GM18520 (cell line): Measurements from ENCODE around the gene MAGOH.
A peak's percentile ranks its signal among the peaks of the same experiment; 100 is the strongest.
"Not testable (repeated sequence)": the region's sequence is repeated elsewhere in the genome, so short reads cannot be mapped to it uniquely, and the experiment has no call there.

Experiments
- ATAC-seq: cut with Tn5 transposase; IDR thresholded peaks from one replicate; pipeline ENCODE4 v1.9.1; 2021; ENCODE audit not compliant: unreplicated experiment

MAGOH gene

GRCh38 chr1:53237638-53238037, 680 bp downstream of the MAGOH start:
- ATAC-seq = no peak

DNA sequence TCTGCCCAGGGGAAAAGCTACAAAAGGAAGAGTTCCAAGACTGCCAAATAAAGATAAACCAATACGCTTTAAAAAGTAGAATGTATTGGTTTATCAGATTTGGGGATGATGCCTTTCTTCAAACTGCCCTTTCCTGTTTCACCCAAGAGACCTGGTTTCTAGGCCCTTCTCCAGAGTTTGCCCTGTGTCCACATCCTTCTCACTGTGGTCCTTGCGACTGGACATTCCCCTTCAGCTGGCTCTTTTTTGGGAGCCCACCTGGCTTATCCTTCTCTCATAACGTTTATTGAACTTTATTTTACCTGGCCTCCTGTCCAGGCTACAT, 17.4 kb downstream of the MAGOH start:
- no peak for ATAC-seq

- peak; percentile 83 for ATAC-seq
Measured at GRCh38 chr1:53220171-53220961, 18.0 kb downstream of the MAGOH start, which contains the start of gene CZIB. TSS of gene CZIB (minus strand) at chr1:53220634. CDS start at chr1:53220575, 59 bp downstream.

DNA sequence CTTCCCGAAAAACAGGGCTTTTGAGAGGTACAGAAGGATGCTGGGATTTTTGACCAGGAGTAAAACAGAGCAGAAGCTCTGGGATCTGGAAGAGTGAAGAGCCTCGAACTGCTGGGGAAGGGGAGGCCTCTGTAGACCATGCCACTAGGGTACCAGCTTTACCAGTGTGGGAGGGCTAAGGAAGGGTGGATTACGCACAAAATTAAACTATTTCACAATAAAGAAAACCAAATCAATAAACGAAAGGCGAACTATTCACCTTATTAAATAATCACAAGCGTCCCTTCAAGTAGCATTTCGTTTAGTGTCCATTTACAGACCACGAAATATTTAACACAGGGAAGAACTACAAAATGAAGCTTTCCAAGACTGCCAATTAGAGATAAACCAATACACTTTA, 18.6 kb downstream of the MAGOH start:
- no peak for ATAC-seq

GRCh38 chr1:53218201-53218600, 20.1 kb downstream of the MAGOH start:
- ATAC-seq = no peak

DNA sequence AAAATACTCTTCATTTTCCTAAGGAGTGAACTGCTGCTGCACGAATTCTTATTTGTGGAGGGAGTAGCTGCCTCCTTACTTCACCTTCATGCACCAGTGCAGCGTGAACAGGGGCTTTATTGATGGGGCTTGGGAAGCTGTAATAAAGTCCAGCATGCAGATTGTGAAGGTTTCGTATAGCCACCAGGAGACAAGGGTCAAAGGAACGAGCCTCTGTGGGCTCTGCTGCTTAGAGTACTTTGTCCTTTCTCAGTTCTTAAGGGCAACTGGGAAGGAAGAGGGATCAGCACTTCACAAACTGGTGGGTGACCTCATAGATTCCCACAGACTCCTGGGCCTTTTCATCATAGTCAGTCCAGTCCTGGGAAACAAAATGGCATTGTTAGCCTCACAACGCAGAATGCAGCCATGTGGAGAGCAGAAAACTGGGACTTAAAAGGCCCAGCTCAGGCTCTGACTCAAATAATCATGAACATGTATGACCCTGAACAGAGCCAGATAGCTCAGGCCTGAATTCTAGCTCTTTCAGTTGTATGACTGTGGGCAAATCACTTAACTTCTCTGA, 23.9 kb downstream of the MAGOH start:
- ATAC-seq = no peak

- no peak for ATAC-seq
Measured at GRCh38 chr1:53210954-53211353, 27.4 kb downstream of the MAGOH start.

- ATAC-seq = no peak
Measured at GRCh38 chr1:53210352-53210751, 28.0 kb downstream of the MAGOH start.

GRCh38 chr1:53207726-53208125, 30.6 kb downstream of the MAGOH start:
- no peak for ATAC-seq

DNA sequence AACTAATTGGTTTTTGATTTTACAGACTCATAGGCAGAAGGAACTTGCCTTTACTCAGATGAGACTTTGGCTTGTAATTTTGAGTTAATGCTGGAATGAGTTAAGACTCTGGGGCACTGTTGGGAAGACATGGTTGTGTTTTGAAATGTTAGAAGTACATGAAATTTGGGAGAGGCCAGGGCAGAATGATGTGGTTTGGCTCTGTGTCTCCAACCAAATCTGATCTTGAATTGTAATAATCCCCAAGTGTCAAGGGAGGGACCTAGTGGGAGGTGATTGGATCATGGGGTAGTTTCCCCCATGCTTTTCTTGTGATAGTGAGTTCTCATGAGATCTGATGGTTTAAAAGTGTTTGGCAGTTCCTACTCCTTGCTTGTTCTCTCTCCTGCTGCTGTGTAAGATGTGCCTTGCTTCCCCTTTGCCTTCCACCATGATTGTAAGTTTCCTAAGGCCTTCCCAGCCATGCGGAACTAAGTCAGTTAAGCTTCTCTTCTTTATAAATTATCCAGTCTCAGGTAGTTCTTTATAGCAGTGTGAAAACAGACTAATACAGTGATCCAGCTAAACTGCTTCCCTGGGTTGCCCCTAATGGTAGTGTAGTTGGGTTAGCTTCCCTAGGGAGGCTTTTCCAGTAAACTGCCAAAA, 31.5 kb downstream of the MAGOH start:
- ATAC-seq = no peak

DNA sequence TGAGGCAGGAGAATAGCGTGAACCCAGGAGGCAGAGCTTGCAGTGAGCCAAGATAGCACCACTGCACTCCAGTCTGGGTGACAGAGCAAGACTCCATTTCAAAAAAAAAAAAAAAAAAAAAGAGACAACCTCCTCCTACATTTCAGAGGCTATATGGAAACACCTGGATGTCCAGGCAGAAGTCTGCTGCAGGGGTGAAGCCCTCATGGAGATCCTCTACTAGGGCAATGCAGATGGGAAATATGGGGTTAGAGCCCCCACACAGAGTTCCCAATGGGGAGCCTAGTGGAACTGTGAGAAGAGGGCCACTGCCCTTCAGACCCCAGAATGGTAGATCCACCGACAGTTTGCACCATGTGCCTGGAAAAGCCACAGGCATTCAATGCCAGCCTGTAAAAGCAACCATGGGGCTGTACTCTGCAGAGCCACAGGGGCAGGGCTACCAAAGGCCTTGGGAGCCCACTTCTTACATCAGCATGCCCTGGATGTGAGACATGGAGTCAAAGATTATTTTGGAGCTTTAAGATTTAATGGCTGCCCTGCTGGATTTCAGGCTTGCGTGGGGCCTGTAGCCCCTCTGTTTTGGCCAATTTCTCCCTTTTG, 32.1 kb downstream of the MAGOH start:
- ATAC-seq = not testable (repeated sequence)

DNA sequence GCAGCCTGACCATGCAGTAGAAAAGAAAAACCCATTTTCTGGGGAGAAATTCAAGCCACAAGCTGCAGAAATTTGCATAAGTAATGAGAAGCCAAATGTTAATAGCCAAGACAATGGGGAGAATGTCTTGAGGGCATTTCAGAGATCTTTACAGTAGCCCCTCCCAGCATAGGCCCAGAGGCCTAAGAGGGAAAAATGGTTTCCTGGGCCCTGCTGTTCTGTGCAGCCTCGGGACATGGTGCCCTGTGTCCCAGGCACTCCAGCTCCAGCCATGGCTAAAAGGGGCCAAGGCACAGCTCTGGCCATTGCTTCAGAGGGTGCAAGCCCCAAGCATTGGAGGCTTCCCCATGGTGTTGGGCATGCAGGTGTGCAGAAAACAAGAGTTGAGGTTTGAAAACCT, 32.8 kb downstream of the MAGOH start:
- not testable (repeated sequence) for ATAC-seq

DNA sequence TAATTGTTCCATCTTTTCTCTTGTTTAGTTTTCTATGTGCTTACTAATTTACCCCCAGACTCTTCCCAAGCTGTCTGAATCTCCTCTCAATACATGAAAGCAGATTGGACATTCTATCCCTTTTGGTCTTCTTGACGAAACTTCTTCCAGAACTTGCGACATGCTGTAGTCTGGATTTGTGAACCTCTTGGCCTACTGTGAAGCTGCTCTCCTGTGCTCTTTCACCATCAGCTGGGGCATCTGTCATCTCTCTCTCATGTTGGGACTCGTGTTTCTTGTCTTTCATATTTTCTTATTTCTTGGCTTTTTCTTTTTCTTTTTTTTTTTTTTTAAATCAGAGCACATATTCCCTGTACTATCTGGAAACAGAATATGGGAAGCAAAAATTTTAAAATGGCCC, 34.9 kb downstream of the MAGOH start:
- no peak for ATAC-seq

- no peak for ATAC-seq
Measured at GRCh38 chr1:53198241-53198651, 40.1 kb downstream of the MAGOH start.

GRCh38 chr1:53197291-53198200, 40.8 kb downstream of the MAGOH start:
- ATAC-seq = no peak

- ATAC-seq = peak; percentile 97
Measured at GRCh38 chr1:53196485-53197290, 41.6 kb downstream of the MAGOH start, which contains the start of gene CPT2. TSS of gene CPT2 (plus strand) at chr1:53196824. CDS start at chr1:53196944, 120 bp downstream.

- ATAC-seq = peak; percentile 5
Measured at GRCh38 chr1:53196017-53196484, 42.3 kb downstream of the MAGOH start.

DNA sequence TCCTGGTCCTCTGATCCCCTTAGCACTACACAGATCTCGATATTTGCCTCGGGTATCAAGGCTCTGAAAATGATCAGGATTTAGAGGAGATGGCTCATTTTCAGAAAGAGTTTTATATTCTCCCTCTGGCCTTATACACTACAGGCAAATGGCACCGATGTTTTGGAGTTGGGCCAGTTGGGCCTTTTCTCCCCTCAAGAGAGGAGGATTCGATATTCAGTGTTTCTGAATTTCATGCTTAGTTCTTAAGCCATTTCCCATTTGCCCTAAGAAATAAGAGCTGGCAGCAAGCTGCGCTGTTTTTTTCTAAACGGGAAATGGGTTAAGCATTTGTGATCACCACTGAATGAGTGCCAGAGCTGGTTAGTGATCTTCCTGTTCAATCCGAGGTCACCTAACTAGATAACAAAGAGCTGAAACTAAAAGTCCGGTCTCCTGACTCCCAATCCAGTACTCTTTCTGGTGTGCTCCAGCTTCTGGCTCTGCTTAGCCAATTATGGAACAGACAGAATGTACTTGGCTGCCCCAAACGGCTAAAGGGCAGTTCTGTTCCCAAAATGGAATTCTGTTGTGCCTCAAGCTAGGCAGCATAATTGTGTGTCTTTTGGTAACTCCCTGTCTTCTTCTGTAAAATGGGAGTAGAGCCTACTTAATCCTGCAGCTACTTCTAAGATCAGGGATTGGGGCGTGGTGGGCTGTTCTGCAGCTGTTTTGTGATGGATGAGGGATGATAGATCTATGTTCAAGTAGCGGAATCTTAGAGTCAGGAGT, 42.9 kb downstream of the MAGOH start:
- ATAC-seq = no peak

DNA sequence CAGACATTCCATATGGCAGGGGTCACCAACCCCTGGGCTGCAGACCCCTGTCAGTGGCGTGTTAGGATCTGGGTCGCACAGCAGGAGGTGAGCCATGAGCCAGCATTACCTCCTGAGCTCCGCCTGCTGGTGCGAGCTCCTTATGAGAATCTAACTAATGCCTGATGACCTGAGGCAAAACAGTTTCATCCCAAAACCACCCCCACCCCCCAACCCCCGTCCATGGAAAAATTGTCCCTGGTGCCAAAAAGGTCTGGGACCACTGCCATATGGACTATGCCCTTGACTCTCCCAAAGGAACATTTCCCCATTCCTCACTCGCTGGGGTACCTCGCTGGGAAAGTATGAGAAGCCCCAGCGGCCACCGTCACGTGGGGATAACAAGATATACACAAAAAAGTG, 48.1 kb downstream of the MAGOH start:
- ATAC-seq = no peak
